ENCODE data around the gene ABTB2. TPM values are rescaled to one million over a fixed set of nuclear protein-coding genes. Genes with fewer than 3 reads are reported as not detected.

Gene ABTB2
- total RNA-seq, 1 experiment from 2014 or later, result 46.3 TPM

- Histone ChIP-seq H3K27ac (ENCODE audit: low read depth, low read length, poor library complexity, severe bottlenecking) (no peak overlapping the region), H3K9me3 (ENCODE audit: low read depth, low read length, poor library complexity, severe bottlenecking) (no peaks in the 10 kb centered on the region), H3K4me3 (ENCODE audit: low read depth, low read length, poor library complexity, severe bottlenecking) (no peak overlapping the region), H3K27me3 (replicated peaks; ENCODE audit: insufficient read depth, low read depth, low read length, poor library complexity) (no peaks in the 10 kb centered on the region), H3K36me3 (ENCODE audit: insufficient read depth, low read length, poor library complexity, severe bottlenecking) (no peaks in the 10 kb centered on the region), H3K4me1 (ENCODE audit: insufficient read depth, low read length, poor library complexity, severe bottlenecking) (peaks cover 14% of the 10 kb centered on the region)
- intact Hi-C loops (cut with micrococcal nuclease; ENCODE audit: unreplicated experiment), result no loop called here
- no peak for TF ChIP-seq EZH2 (IDR thresholded peaks at IDR 0.05; ENCODE audit: borderline replicate concordance, low read depth, low read length, poor library complexity, severe bottlenecking)
- TF ChIP-seq, protein P1, sequence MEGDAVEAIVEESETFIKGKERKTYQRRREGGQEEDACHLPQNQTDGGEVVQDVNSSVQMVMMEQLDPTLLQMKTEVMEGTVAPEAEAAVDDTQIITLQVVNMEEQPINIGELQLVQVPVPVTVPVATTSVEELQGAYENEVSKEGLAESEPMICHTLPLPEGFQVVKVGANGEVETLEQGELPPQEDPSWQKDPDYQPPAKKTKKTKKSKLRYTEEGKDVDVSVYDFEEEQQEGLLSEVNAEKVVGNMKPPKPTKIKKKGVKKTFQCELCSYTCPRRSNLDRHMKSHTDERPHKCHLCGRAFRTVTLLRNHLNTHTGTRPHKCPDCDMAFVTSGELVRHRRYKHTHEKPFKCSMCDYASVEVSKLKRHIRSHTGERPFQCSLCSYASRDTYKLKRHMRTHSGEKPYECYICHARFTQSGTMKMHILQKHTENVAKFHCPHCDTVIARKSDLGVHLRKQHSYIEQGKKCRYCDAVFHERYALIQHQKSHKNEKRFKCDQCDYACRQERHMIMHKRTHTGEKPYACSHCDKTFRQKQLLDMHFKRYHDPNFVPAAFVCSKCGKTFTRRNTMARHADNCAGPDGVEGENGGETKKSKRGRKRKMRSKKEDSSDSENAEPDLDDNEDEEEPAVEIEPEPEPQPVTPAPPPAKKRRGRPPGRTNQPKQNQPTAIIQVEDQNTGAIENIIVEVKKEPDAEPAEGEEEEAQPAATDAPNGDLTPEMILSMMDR (conservative IDR thresholded peaks at IDR 0.05; ENCODE audit: low read depth, low read length), result no peak
- BruUV-seq (replicated peaks), result no TSS peak
- POLR2A ChIA-PET (ENCODE audit: low non-redundant PET), result no interaction called here
- CTCF ChIA-PET, result interaction anchor here (1.1 kb wide), 1 partner anchor 77 kb away, joined by 3 read pairs; no protein-coding TSS in a partner anchor
- no peak for DNase-seq (ENCODE audit: low spot score)
Measured at GRCh38 chr11:34252015-34252414, 105.8 kb downstream of the ABTB2 start.

DNA sequence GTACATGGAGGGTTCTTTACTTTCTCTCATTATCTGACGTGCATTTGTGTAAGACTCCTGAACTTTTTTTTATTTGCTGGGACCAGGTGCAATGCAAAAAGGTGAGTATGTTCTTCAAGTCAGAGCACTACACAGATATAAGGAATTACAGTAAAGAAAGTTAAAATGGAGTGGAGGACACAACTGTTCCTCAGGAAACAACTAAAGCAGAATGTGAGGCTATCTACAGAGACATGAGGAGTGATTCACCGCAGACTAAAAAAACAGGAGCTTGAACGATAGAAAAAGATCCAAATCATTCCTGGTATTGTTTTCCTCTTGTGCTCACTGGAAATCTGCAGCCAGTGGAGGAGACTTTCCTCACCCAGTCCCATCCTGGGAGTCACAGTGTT is 106.2 kb downstream of the ABTB2 start:
- ChIA-PET CTCF (interaction anchor here (1.1 kb wide), 1 partner anchor 77 kb away, joined by 3 read pairs; no protein-coding TSS in a partner anchor), POLR2A (ENCODE audit: low non-redundant PET) (no interaction called here)
- intact Hi-C loops (cut with micrococcal nuclease; ENCODE audit: unreplicated experiment), result no loop called here
- no peak for TF ChIP-seq EZH2 (IDR thresholded peaks at IDR 0.05; ENCODE audit: borderline replicate concordance, low read depth, low read length, poor library complexity, severe bottlenecking)
- TF ChIP-seq, protein P1 (conservative IDR thresholded peaks at IDR 0.05; ENCODE audit: low read depth, low read length), result no peak
- Histone ChIP-seq H3K36me3 (ENCODE audit: insufficient read depth, low read length, poor library complexity, severe bottlenecking) (no peaks in the 10 kb centered on the region), H3K4me3 (ENCODE audit: low read depth, low read length, poor library complexity, severe bottlenecking) (peak overlapping the region; percentile 1), H3K27ac (ENCODE audit: low read depth, low read length, poor library complexity, severe bottlenecking) (no peak overlapping the region), H3K27me3 (replicated peaks; ENCODE audit: insufficient read depth, low read depth, low read length, poor library complexity) (no peaks in the 10 kb centered on the region), H3K4me1 (ENCODE audit: insufficient read depth, low read length, poor library complexity, severe bottlenecking) (peaks cover 14% of the 10 kb centered on the region), H3K9me3 (ENCODE audit: low read depth, low read length, poor library complexity, severe bottlenecking) (no peaks in the 10 kb centered on the region)
- no peak for DNase-seq (ENCODE audit: low spot score)
- no TSS peak for BruUV-seq (replicated peaks)

DNA sequence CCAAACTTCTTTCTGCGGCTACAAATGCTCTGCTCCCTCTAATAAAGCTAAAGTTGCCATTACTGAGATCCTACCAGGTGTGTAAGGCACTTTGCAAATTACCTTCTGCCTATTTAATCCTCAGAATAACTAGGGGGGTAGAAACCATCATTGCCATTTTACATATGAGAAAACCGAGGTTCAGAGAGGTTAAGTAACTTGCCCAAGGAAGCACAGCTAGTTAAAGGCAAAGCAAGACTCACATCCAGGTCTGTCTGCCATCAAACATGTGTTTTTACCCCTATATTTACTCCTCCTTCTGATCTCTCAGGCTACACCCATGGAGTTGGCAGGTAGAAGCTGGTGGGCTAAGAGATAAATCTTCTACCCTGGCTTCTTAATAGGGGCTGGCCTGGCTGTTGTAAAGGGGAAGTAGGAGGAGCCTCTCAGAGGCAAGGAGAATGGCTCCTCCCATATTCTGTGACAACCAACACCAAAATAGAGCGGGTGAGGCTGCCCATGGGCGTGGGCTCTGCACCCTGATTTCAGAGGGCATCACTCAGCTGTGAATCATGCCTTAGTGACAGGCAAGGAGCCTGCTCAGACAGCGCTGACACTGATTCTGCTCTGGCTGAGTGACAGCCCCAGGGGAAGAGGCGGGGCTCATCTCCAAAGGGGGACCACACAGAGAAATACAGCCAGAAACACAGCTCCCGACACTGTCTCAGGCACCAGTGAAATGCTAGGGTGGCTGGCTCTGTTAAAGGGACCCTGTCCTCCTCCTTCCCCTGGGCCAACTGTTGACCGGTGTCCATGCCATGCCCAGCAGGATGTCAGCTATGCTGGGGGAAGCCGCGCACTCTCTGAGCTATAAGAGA is 106.8 kb downstream of the ABTB2 start:
- Histone ChIP-seq H3K36me3 (ENCODE audit: insufficient read depth, low read length, poor library complexity, severe bottlenecking) (no peaks in the 10 kb centered on the region), H3K27ac (ENCODE audit: low read depth, low read length, poor library complexity, severe bottlenecking) (no peak overlapping the region), H3K27me3 (replicated peaks; ENCODE audit: insufficient read depth, low read depth, low read length, poor library complexity) (no peaks in the 10 kb centered on the region), H3K4me3 (ENCODE audit: low read depth, low read length, poor library complexity, severe bottlenecking) (peak overlapping the region; percentile 1), H3K4me1 (ENCODE audit: insufficient read depth, low read length, poor library complexity, severe bottlenecking) (peaks cover 14% of the 10 kb centered on the region), H3K9me3 (ENCODE audit: low read depth, low read length, poor library complexity, severe bottlenecking) (no peaks in the 10 kb centered on the region)
- DNase-seq (ENCODE audit: low spot score), result peak; percentile 94
- TF ChIP-seq, protein P1 (conservative IDR thresholded peaks at IDR 0.05; ENCODE audit: low read depth, low read length), result no peak
- no peak for TF ChIP-seq EZH2 (IDR thresholded peaks at IDR 0.05; ENCODE audit: borderline replicate concordance, low read depth, low read length, poor library complexity, severe bottlenecking)
- no TSS peak for BruUV-seq (replicated peaks)
- ChIA-PET CTCF (interaction anchor here (1.1 kb wide), 1 partner anchor 76 kb away, joined by 3 read pairs; no protein-coding TSS in a partner anchor), POLR2A (ENCODE audit: low non-redundant PET) (no interaction called here)
- intact Hi-C loops (cut with micrococcal nuclease; ENCODE audit: unreplicated experiment), result no loop called here

All from A673 (cell line).